GM21723 (cell line): ENCODE results near the gene CWC15.
"Not testable (repeated sequence)": the region's sequence is repeated elsewhere in the genome, so short reads cannot be mapped to it uniquely, and the experiment has no call there.

Experiments
- ATAC-seq: cut with Tn5 transposase; IDR thresholded peaks from one replicate; pipeline ENCODE4 v1.9.1; 2021; ENCODE audit warnings: mild to moderate bottlenecking, moderate library complexity; ENCODE audit not compliant: unreplicated experiment

CWC15 gene

GRCh38 chr11:94956963-94957362, 16.4 kb downstream of the CWC15 start:
- ATAC-seq = no peak

DNA sequence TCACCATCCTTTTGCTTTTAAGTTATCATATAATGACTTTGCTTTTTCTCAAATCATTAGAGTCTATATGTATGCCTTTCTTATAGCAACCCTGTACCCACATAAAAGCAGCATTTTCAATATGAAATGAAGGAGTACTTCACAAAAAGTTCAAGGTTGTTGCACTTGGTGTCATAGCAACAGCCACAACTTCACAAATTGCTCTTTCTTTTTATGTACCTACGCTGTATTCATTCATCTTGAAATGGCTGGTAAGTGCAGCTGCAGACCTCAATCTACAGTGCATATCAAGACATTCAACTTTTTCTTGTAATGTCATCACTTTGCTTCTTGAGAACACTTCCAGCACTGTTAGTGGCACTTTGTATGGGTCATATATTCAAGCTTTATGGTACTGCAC, 18.6 kb downstream of the CWC15 start:
- ATAC-seq = no peak

DNA sequence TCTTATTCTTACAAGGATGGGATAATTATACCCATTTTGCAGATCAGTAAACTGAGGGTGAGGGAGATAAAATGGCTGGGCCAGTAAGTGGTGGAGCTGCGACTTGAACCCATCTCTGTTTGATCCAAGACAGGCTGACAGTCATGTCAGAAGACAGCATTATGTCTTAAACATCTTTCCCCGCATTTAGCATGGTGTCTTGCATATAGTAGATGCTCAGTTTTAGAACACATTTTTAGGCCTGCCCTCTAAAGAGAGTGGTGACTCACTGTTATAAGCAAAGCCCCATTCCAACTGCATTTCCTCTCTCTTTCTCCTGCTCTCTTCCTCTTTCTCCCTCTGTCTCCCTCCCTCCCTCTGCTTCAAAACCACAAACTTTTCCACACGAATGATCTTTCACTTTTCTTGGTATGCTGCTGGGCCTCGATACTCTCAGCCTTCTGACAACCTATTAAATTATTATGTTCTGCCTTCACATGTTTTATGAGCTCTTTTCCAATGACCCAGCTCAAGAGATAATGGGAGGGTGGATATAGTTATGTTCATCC, 25.2 kb downstream of the CWC15 start:
- no peak for ATAC-seq

- ATAC-seq = no peak
These were observed 26.5 kb downstream of the CWC15 start for GRCh38 chr11:94946812-94947211.

DNA sequence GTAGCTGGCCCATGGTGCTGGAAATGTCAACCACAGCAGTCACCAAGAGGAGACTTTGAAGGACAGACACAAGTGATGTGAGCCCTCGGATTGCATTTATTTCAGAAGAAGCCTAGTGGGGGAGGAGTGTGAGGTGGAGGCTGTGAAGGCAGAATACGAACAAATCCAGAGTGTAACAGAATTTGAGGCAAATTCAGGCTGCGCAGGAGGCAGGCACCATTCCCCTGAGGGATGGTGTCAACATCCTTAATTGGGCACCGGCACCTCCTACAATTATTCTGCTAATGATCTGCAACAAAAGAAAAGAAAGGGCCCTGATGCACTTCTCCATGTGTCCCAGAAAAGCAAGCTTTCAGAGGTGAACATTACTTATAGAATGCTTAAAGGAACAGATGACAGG, 32.2 kb downstream of the CWC15 start:
- ATAC-seq = no peak

DNA sequence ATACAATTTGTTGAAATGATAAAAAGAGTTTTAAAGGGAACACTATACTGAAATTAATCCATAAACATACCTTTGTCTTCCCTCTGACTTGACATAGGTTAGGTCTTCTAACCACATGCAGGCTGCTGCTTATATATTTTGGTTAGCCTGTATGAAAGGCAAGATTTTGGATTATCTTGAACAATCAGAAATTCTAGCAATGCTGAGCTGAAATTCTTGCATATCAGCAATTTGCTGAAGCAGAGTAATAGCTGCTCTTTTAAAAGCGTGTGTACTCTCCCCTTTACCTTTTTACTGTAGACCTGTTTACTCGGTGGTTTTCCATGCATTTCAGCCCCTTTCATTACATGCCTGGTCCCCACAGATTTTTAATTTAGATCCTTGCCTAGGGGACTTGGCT, 34.0 kb downstream of the CWC15 start:
- ATAC-seq = no peak

- no peak for ATAC-seq
These were observed 35.0 kb downstream of the CWC15 start for GRCh38 chr11:94938095-94939055.

DNA sequence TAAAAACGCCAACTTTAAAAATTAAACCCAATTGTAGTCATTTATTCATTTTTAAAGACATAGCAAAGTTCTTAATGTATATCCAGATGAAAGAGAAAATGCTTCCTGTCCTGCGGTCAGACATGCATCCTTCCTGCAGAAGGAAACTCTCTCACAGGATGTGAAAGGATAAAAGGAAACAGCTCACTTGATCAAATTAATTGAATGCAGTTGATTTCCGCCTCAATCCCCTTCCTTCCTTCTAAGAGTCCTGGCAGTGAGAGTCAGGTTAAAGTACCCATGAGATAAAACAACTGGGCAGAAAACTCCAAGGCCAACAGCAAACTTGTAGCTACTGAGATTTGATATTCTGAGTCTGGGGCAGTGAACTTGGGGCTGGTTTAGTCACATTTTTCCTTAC, 38.5 kb downstream of the CWC15 start:
- ATAC-seq = no peak

GRCh38 chr11:94934362-94934761, 39.0 kb downstream of the CWC15 start:
- no peak for ATAC-seq

DNA sequence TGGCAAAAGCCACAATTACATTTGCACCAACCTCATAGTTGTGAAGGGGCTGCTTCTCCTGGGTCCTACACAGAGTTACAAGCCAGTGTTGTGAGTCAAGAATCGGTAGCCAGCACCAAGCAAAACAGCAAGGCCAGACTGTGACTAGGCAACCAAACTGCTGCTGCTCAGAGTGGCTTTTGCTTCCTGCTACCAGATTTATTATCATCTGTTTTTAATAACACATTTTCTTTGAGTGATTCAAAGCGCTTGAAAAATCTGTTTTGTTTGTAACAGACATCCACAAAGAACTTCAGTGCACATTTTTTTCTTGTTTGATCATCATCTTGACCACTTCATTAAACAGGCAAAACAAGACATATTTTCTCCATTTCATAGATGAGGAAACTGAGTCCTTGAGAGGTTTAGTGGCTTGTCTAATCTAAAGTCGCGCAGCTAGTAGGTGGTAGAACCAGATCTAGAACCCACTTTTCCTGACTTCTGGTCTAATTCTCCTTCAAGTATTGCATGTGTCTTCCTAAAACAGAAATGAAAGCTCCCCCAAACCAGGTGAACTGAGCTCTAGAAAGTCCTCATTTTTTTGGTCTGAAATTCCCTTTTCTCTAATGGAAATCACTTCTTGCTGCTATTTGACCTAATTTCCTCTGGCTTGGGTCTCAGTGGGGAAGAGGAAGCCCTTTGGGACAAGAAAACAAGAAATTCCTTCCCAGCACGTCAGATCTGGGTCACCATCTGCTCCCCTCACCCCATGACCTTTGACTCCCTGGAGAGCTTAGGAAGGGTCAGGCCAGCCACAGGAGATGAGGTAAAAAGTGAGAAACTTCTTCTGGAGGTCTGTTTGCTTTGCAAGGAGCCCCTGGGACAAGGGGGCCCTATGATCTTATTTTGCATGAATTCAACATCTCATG, 39.9 kb downstream of the CWC15 start:
- ATAC-seq = no peak

GRCh38 chr11:94932503-94932902, 40.9 kb downstream of the CWC15 start:
- no peak for ATAC-seq

GRCh38 chr11:94932072-94932471, 41.3 kb downstream of the CWC15 start:
- not testable (repeated sequence) for ATAC-seq

DNA sequence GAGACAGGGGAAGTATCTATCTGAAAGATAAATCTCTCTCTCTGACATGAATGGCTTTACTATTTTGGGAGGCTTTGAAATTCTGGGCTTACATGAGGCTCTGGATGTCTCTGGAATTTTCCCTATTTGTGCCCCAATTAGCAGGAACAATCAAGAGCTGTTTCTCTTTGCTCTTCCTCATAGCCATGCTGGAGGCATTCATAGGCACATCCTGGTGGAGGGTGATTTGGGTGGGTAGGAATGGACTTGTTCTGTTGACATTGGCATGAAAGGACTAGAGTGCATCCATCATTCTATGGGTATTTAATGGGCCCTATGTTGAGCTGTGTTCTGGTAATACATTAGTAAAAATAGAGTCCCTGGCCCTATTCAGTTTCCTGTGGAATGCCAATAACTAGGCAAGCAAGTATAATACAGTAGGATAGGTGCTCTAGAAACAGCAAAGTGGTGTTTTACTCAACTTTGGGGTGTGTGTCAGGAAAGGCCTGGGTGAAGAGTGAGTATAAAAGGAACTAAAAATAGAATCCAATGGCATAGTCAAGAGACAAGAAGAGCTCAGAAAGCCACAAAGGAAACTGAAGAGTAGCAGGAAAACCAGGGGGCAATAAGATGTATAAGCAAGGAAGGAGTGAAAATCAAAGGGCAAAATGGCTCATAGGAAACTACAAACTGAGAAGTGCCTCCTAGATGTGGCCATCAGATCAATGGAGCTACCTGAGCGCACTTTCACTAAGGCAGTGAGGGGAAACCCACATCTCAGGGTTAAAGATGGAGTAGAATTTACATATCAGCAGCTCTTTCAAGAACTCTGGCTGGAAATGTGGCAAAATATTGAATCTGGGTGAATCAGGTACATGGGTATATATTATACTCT, 45.0 kb downstream of the CWC15 start:
- no peak for ATAC-seq

- no peak for ATAC-seq
These were observed 46.6 kb downstream of the CWC15 start for GRCh38 chr11:94926698-94927237.

DNA sequence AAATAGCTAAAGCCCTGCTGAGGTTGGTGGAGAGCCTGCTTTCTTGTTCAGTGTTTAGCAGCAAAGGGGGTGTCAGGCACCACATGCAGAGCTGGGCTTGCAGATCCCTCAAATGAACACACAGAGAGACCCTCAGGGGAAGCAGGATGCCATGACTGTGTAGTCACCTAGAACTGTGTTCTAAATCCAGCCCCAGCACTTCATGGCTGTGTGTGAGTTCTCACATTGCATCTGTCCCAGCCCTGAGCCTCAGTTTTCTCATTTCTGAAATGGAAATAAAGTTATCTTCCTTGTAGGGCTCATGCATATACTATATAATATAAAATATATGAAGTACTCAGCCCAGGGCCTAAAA, 47.1 kb downstream of the CWC15 start:
- ATAC-seq = no peak

- no peak for ATAC-seq
These were observed 47.7 kb downstream of the CWC15 start for GRCh38 chr11:94925422-94926270.

- ATAC-seq = no peak
These were observed 48.7 kb downstream of the CWC15 start for GRCh38 chr11:94924612-94925011.

DNA sequence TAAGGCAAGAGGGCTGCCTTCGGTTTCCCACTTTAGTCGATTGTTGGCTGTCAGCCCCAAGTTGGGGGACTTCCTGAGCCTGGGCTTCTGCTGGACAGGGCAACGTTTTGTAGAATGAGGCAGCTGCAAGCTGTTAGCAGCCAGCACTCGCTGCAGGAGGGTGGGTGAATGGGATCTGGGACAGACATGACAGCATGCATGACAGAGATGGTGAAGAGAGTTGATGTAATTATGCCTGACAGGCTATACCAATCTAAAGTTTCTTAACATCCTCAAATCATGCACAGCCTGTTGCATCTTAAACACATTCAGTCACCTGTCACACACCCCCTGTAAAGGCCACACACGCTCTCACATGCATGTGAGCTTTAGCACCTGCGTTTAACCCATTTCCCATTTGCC, 49.2 kb downstream of the CWC15 start:
- no peak for ATAC-seq

DNA sequence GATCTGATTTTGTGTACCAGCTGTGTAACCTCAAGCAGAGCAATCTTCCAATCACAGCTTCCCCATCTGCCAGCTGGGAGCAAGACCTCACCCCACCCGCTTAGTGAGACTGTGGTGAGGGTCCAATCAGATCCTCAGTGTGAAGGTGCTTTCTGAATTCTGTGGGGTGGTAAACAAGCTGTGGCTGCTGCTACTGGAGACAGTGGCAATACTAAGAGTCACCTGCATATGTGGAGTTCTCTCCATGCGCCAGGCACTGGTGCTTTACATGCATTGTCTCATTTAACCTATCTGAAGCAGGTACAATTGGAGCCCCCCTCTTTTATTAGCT, 50.4 kb downstream of the CWC15 start:
- ATAC-seq = no peak
